ENCODE results near the gene CENPP.

DNA sequence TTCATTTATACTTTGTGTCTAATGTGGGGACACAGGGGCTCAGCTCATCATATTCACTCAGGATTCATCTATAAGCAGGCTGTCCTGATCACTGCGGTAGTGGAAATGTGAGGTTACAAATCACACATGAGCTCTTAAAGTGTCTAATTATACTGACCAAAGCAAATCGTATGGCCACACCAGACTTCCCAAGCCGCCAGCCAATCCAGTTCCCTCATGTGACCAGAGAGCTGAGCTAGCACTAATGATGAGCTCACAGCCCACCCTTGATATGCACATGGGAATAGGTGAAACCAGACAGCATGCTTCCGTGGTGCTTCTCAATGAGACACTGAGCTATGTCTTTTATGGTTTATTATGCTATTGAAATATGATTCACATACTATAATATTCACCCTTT lies 192.4 kb downstream of the CENPP start:
- TF ChIP-seq, protein P1, sequence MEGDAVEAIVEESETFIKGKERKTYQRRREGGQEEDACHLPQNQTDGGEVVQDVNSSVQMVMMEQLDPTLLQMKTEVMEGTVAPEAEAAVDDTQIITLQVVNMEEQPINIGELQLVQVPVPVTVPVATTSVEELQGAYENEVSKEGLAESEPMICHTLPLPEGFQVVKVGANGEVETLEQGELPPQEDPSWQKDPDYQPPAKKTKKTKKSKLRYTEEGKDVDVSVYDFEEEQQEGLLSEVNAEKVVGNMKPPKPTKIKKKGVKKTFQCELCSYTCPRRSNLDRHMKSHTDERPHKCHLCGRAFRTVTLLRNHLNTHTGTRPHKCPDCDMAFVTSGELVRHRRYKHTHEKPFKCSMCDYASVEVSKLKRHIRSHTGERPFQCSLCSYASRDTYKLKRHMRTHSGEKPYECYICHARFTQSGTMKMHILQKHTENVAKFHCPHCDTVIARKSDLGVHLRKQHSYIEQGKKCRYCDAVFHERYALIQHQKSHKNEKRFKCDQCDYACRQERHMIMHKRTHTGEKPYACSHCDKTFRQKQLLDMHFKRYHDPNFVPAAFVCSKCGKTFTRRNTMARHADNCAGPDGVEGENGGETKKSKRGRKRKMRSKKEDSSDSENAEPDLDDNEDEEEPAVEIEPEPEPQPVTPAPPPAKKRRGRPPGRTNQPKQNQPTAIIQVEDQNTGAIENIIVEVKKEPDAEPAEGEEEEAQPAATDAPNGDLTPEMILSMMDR (IDR thresholded peaks at IDR 0.05) = no peak
- TF ChIP-seq POLR2A (IDR thresholded peaks at IDR 0.05) = no peak
